Vagina (tissue), 2 donors: ENCODE measurements around the gene CPNE9.

Experiments
- POLR2A ChIP-seq, 2 donors: fragments of 450-650 bp; IDR thresholded peaks; one replicate each; pipeline ENCODE4 v1.6.1; 2017; ENCODE audit warnings: antibody characterized with exemption in 2 of 2, mild to moderate bottlenecking in 2 of 2, moderate library complexity in 2 of 2
- POLR2AphosphoS5 ChIP-seq, 2 donors: sonication (generic); formaldehyde crosslinking; IDR thresholded peaks; one replicate each; pipeline ENCODE4 v1.9.0; 2017; ENCODE audit warnings: antibody characterized with exemption in 2 of 2, mild to moderate bottlenecking in 2 of 2, low read depth in 1 of 2; ENCODE audit not compliant: insufficient read depth in 1 of 2
- TF ChIP-seq, protein P1 (sequence below), 3 experiments: fragments of 450-650 bp in 2 of 3; fragments of 200-600 bp in 1 of 3; sonication (generic) in 1 of 3; IDR thresholded peaks; one replicate each; pipeline ENCODE4 v1.5.1; 2017 to 2019; ENCODE audit warnings: antibody characterized with exemption in 3 of 3, mild to moderate bottlenecking in 2 of 3, moderate library complexity in 2 of 3

DNA sequence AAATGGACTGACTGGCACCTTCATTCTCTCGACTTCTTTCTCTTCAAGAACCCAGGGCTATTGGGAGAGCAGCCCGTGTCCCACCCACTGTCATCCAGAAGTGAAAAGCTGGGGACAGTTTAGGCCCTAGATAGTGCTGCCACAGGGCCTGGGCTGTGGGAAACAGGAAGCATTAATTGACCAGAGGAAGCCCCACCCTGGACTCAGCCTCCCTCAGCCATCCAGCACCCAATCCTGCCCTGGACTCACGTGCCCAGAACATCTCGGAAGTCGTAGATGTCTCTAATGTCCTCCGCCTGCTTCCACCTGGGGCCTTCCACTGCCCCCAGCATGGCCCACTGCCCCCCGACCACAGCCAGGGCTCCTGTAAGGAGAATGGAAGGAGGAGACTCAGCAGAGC is 63.8 kb downstream of the CPNE9 start:
- no peak for TF ChIP-seq POLR2AphosphoS5 (IDR thresholded peaks at IDR 0.05; ENCODE audit: insufficient read depth in 1 of 2, low read depth in 1 of 2)
- TF ChIP-seq, protein P1, sequence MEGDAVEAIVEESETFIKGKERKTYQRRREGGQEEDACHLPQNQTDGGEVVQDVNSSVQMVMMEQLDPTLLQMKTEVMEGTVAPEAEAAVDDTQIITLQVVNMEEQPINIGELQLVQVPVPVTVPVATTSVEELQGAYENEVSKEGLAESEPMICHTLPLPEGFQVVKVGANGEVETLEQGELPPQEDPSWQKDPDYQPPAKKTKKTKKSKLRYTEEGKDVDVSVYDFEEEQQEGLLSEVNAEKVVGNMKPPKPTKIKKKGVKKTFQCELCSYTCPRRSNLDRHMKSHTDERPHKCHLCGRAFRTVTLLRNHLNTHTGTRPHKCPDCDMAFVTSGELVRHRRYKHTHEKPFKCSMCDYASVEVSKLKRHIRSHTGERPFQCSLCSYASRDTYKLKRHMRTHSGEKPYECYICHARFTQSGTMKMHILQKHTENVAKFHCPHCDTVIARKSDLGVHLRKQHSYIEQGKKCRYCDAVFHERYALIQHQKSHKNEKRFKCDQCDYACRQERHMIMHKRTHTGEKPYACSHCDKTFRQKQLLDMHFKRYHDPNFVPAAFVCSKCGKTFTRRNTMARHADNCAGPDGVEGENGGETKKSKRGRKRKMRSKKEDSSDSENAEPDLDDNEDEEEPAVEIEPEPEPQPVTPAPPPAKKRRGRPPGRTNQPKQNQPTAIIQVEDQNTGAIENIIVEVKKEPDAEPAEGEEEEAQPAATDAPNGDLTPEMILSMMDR (IDR thresholded peaks at IDR 0.05): no peak
- no peak for TF ChIP-seq POLR2A (IDR thresholded peaks at IDR 0.05)
